Stomach smooth muscle (tissue), 2 donors: ENCODE results near the gene STRAP.

Experiments used
- H3K27ac ChIP-seq: one replicate; pipeline ENCODE4 v1.7.0; 2013; ENCODE audit warnings: mild to moderate bottlenecking, low read length, inconsistent platforms
- H3K27me3 ChIP-seq, 2 donors: one replicate each; pipeline ENCODE4 v1.7.0; 2013; ENCODE audit warnings: low read length in 2 of 2; ENCODE audit not compliant: insufficient read depth in 2 of 2, control insufficient read depth in 1 of 2
- H3K36me3 ChIP-seq, 2 donors: one replicate each; pipeline ENCODE4 v1.7.0; 2013; ENCODE audit warnings: low read length in 2 of 2; ENCODE audit not compliant: control insufficient read depth in 2 of 2, insufficient read depth in 2 of 2
- H3K4me1 ChIP-seq: one replicate; pipeline ENCODE4 v1.7.0; 2013; ENCODE audit warnings: low read length; ENCODE audit not compliant: control insufficient read depth, insufficient read depth
- H3K4me3 ChIP-seq, 2 donors: one replicate each; pipeline ENCODE4 v1.7.0; 2013; ENCODE audit warnings: low read length in 2 of 2
- H3K9ac ChIP-seq, 2 donors: one replicate each; pipeline ENCODE4 v1.7.0; 2013; ENCODE audit warnings: low read length in 2 of 2, mild to moderate bottlenecking in 1 of 2
- H3K9me3 ChIP-seq, 2 donors: one replicate each; pipeline ENCODE4 v1.7.0; 2013; ENCODE audit warnings: low read length in 2 of 2; ENCODE audit not compliant: control insufficient read depth in 2 of 2
- donor health status: healthy.
- donor health status: Pancreatic carcinoma.

The STRAP gene

DNA sequence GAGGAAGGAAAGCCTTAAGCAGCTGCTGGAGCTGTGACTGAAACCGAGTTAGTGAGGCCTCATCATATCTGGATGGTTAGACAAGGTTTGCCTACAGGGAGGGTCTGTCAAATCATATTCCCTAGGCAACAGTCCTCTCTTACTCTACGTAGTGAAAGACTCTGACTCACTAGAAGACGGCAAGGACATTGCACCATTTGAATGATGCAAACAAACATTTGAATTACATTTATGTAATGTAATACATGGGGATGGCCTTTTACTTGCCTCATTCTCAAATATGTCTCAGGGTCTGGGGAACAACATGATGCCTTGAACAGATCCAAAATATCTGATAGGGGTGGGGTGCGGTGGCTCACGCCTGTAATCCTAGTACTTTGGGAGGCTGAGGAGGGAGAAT, 29.8 kb upstream of the STRAP start:
- Histone ChIP-seq H3K4me3 (no peak overlapping the region), H3K4me1 (no peaks in the 10 kb centered on the region), H3K36me3 (no peaks in the 10 kb centered on the region), H3K27ac (no peak overlapping the region), H3K27me3 (no peaks in the 10 kb centered on the region), H3K9me3 (no peaks in the 10 kb centered on the region), H3K9ac (no peak overlapping the region)

DNA sequence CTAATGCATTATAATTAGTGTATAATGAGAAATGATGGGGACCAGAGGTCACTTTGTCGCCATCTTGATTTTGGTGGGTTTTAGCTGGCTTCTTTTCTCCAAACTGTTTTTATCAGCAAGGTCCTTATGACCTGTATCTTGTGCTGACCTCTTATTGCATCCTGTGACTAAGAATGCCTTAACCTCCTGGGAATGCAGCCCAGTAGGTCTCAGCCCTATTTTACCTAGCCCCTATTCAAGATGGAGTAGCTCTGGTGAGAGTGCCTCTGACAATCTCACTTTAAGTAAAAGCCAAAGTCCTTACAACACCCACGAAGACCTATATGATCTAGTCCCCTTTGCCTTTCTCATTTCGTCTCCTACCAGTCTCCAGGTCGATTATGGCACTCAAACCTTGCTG, 28.3 kb upstream of the STRAP start:
- no peak overlapping the region for H3K27ac ChIP-seq
- H3K9me3 ChIP-seq = no peaks in the 10 kb centered on the region
- H3K4me3 ChIP-seq = no peak overlapping the region
- H3K36me3 ChIP-seq = no peaks in the 10 kb centered on the region
- H3K4me1 ChIP-seq = no peaks in the 10 kb centered on the region
- H3K9ac ChIP-seq = no peak overlapping the region
- H3K27me3 ChIP-seq = no peaks in the 10 kb centered on the region

DNA sequence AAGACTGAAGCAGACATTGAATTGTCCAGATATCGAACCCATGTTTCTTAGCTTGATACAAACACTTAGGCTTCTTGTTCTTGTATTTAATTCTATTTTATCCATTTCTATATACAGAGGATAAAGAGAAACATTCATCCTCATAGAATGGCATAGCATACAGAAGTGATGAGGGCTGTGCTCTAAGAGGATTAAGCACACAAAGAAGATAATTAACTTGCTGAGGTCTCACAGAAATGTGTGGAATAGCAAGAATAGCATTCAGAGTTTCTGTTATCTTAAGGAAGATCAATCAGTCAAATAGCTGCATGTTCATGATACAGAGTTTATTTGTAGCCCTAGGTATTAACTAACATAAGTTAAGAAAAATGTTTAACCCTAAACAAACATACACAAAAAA, 27.3 kb upstream of the STRAP start:
- Histone ChIP-seq H3K27me3 (no peaks in the 10 kb centered on the region), H3K9ac (no peak overlapping the region), H3K9me3 (no peaks in the 10 kb centered on the region), H3K27ac (no peak overlapping the region), H3K4me1 (no peaks in the 10 kb centered on the region), H3K4me3 (no peak overlapping the region), H3K36me3 (no peaks in the 10 kb centered on the region)

DNA sequence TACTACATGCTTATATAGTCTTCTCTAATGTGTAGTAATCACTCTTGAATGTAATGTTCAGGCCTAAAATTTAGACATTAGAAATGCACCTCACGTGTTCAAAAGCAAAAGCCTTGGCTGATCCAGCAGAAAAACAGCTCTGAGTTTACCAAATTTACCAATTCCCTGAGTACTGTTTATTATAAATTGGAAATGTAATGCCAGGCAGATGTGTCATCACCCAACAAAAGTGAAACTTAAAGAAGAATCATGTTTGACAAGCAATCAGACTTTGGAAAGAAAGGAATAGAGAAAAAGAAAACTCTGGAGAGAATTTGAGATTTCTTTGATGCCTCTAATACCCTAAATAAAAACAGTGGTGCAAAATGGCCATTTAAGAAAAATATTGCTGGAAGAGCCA, 26.5 kb upstream of the STRAP start:
- Histone ChIP-seq H3K27me3 (no peaks in the 10 kb centered on the region), H3K9ac (no peak overlapping the region), H3K36me3 (no peaks in the 10 kb centered on the region), H3K4me3 (no peak overlapping the region), H3K27ac (no peak overlapping the region), H3K9me3 (no peaks in the 10 kb centered on the region), H3K4me1 (no peaks in the 10 kb centered on the region)

DNA sequence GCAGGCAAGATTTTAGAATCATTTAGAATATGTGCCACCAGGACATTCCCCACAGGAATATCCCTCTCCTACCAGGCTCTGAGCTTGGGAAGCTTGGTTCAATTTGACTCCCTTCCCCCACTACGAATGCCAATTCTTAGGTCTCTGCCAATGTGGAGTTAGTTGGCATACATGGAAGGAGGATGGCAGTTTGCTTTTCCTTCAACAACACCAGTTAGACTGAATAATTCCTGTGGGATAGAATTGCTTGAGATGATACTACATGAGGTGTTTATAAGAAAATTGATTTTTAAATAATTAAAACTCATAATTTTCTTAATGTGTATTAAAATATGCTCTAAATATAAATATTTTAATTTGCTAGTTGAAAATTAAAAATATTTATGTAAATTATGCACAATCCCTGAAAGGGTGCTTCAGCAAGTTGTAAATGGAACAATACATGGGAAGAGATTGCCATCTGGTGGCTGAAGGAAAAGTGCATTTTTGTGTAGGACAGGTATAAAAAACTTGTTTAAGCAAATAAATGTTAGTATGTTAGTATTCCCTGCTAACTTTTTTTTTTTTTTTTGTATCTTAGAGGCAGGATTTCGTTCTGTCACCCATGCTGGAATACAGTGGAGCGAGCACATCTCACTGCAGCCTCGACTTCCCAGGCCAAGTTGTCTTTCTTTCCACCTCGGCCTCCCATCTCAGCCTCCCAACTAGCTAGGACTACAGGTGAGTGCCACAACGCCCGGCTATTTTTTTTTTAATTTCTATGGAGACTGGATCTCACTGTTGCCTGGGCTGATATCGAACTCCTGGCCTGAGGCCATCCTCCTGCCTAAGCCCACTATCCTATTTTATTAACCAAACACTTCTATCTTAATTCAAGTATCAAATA, 25.8 kb upstream of the STRAP start:
- Histone ChIP-seq H3K27ac (no peak overlapping the region), H3K9me3 (no peaks in the 10 kb centered on the region), H3K9ac (no peak overlapping the region), H3K36me3 (no peaks in the 10 kb centered on the region), H3K27me3 (no peaks in the 10 kb centered on the region), H3K4me1 (no peaks in the 10 kb centered on the region), H3K4me3 (no peak overlapping the region)

DNA sequence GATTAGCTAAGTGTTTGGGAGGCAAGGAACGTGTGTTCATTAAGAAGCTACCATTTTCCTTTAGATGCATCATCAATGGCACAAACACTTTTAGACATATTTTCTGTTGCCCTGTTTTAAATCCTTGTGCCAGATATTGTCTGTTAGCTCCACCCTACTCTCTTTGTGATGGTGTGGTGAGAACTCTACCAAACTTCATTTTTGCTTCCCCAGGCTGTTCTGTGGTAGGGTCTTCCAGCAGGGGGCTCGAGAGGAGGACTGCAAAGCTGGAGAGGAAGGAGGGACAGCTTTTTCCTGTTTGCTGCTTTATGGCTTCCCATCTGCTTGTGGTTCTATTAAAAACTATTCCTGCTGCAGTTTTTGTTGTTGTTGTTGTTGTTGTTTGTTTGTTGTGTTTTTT, 23.8 kb upstream of the STRAP start:
- Histone ChIP-seq H3K9me3 (no peaks in the 10 kb centered on the region), H3K9ac (no peak overlapping the region), H3K27me3 (no peaks in the 10 kb centered on the region), H3K4me3 (no peak overlapping the region), H3K36me3 (no peaks in the 10 kb centered on the region), H3K27ac (no peak overlapping the region), H3K4me1 (no peaks in the 10 kb centered on the region)

DNA sequence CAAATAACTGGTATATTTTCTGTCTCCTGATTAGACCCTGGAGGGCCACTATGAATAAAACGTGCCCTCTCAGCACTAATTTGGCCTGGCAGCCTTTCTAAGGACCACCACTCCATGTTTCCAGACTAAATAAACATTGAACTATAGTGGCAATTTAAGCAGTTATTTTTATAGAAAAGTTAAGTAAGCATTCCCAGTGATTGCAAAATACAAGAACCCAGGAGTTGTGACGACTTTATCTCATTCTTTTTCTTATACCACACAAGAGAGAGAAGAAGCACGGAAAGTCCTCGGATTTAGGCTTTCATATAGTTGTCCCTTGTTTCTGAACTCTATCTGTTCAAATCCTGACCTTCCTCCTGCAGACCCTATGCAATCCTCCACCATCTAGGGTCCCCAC, 23.1 kb upstream of the STRAP start:
- Histone ChIP-seq H3K9me3 (no peaks in the 10 kb centered on the region), H3K27ac (no peak overlapping the region), H3K4me1 (no peaks in the 10 kb centered on the region), H3K9ac (no peak overlapping the region), H3K4me3 (no peak overlapping the region), H3K27me3 (no peaks in the 10 kb centered on the region), H3K36me3 (no peaks in the 10 kb centered on the region)

DNA sequence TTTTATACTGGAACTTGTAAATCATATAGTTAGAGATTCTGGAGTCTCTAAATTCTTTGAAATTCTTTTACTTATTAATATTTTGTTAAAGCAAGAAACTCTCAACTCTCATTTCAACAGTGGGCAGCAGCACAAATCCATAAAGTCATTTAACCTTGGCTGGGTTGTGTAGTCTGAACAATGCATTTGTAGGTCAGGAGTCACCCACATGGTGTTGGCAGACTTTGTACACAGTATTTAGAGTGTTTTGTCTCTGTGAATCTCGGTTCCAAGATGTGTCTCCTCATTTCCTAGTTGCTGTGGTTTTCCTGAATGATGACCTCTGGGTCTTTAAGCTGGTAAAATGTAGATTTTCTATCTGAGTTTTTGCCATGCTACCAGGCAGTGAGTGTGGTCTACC, 20.8 kb upstream of the STRAP start:
- Histone ChIP-seq H3K4me3 (no peak overlapping the region), H3K9ac (no peak overlapping the region), H3K9me3 (no peaks in the 10 kb centered on the region), H3K27ac (no peak overlapping the region), H3K27me3 (no peaks in the 10 kb centered on the region), H3K36me3 (no peaks in the 10 kb centered on the region), H3K4me1 (no peaks in the 10 kb centered on the region)

DNA sequence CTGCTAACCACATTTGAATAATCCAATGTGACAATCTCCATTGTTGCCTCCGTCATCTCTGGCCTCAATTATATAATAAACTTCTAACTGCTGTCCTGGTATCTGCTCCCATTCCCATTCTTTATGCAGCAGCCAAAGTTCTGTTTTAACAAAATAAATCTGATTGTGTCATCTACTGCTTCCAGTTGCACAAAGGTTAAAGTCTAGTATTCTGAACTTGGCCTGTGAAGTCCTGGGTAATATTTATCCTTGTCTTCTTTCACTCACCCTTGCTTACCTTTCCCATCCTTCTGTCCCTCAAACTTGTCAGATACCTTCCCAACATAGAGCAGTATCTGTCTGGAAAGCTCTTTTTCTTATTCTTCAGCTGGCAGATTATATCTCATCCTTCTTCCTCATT, 19.3 kb upstream of the STRAP start:
- Histone ChIP-seq H3K4me3 (no peak overlapping the region), H3K9ac (no peak overlapping the region), H3K36me3 (no peaks in the 10 kb centered on the region), H3K27me3 (no peaks in the 10 kb centered on the region), H3K9me3 (no peaks in the 10 kb centered on the region), H3K4me1 (no peaks in the 10 kb centered on the region), H3K27ac (no peak overlapping the region)

DNA sequence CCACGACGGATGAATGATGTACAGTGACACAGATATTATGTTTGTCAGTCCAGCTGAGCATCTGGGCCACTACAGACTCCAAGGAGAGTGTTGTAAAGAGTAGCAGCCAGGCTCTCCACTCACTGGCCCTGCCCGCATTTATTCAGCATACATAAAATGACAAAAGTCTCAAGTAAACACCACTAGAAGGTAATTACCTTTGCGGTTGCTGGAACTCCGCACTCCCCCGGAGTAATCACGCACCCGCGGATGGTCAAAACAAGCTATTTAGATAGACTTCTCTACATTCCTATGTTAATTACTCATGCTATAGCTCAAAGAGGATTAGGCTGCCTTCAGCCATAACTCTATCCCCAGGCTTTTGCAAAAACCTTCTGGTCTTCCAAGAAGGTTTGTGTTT, 18.8 kb upstream of the STRAP start:
- Histone ChIP-seq H3K36me3 (no peaks in the 10 kb centered on the region), H3K4me3 (no peak overlapping the region)

DNA sequence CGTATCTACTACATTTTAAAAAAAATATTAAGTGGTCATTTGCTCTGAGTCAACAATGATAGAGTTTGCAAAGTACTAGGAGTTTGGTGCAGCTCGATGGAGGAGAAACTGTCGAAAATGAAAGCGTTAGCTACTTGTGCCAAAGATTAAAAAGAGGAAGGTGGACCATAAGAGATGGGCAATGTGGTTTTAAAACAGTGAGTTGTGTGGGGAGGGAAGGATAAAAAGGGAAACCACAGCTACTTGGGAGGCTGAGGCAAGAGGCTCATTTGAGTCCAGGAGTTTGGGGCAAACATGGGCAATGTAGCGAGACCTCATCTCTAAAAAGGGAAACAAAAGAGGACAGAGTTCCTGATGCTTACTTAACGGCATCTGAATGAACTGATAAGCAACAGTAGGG, 18.2 kb upstream of the STRAP start:
- Histone ChIP-seq H3K4me3 (no peak overlapping the region), H3K9me3 (no peaks in the 10 kb centered on the region), H3K36me3 (no peaks in the 10 kb centered on the region), H3K27me3 (no peaks in the 10 kb centered on the region), H3K9ac (no peak overlapping the region), H3K4me1 (no peaks in the 10 kb centered on the region), H3K27ac (no peak overlapping the region)

More for the DNA sequence above, 18.8 kb upstream of the STRAP start:
- Histone ChIP-seq H3K9ac (no peak overlapping the region), H3K9me3 (no peaks in the 10 kb centered on the region), H3K4me1 (no peaks in the 10 kb centered on the region), H3K27ac (no peak overlapping the region), H3K27me3 (no peaks in the 10 kb centered on the region)
